Activated T-cell treated with anti-CD3 and anti-CD28 coated beads for 1 hour (primary cell): Measurements from ENCODE around the gene TNFAIP8L3.

Experiments used
- DNase-seq: peaks from one replicate; pipeline ENCODE4 v3.0.0-alpha.2; 2020; ENCODE audit warnings: low read depth

The TNFAIP8L3 gene

DNA sequence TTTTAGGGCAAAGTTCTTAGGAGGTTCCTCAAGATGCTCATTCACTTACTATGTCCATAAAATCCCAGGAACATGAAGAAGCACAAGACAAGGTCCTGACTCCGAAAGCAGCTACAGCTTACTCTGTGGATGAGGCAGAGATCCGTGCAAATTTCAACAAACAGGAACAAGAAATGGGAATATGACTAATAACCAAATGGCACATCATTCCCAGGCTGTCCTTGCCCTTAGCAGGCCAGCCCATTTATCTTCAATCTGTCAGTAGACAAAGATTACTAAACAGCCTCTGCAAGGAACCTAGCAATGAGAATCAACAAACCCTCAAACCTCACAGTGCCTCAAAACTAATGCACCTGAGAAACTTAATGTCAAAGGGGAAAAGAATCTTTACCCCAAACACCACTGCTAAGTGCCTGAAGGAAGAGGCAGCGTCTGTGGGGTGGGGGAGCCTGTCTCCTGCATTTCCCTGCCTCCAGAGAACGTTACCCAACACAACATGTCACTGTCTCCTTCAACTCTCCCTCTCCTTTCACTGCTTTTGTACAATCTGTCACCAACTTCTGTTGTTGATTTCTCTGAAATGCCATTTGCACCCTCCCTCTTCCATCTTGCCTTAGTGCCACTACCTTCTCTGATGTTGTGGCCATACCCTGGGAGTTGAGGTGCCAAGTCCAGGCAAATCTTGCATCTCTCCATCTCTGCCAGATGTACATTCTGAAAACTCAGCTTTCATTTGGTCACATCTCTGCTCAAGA lies 4.8 kb downstream of the TNFAIP8L3 start:
- no peak for DNase-seq

DNA sequence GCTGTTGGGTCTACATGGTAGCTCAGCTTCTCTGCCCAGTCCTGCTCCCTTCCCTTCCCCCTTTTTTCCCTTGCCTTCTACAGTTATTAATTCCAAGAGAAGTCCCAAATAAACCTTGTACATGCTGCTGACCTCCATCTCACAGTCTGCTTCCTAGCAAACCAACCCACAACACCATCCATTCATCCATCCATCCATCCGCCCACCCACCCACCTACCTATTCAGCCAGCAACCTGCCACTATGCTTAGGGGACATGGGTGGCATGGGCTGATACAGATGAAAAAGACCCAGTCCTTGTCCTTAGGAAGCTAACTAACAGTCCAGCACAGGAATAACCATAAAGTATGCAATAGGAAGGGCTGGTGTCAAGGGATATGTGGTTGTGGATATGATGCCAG lies 5.7 kb downstream of the TNFAIP8L3 start:
- DNase-seq = no peak

DNA sequence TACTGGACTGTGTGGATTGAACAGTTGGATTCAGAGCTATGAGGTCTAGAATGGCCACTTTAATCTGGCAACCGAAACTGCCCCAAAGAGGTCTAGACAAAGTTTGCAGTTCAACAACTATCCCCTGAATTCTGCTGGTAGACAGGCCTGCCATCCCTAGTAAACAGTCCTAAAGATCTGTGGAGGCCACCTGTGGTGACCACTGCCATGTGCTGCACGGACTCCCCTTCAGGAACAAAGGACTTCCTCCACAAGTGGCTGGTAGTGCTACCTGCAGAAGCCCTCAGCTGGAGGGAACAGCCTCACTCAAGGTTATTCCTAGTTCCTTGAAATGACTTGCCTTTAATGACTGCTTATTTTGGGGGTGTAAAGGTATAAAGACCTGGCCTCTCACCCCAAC lies 6.1 kb downstream of the TNFAIP8L3 start:
- no peak for DNase-seq

GRCh38 chr15:51087513-51087912 lies 7.2 kb downstream of the TNFAIP8L3 start:
- no peak for DNase-seq

- DNase-seq = no peak
Observed at GRCh38 chr15:51086409-51086808, 8.3 kb downstream of the TNFAIP8L3 start.

DNA sequence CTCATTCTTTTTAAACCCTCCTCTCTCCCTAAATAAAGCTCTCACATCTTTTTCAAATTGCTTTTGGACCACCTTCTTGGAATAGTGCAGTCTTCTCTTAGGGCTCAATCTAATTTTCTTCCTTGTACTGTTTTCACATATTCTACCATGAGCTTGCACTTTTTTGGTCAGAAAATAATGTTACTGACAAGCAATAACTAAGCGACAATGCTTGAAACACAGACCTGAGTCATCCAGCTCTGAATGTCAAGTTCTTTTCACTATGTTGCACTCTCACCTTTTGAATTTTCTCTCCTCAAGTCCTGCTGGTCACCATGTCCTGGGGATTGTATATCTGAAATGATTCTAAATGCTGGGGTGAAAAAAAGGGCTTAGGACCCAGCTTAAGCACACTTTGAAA lies 8.9 kb downstream of the TNFAIP8L3 start:
- DNase-seq = no peak

DNA sequence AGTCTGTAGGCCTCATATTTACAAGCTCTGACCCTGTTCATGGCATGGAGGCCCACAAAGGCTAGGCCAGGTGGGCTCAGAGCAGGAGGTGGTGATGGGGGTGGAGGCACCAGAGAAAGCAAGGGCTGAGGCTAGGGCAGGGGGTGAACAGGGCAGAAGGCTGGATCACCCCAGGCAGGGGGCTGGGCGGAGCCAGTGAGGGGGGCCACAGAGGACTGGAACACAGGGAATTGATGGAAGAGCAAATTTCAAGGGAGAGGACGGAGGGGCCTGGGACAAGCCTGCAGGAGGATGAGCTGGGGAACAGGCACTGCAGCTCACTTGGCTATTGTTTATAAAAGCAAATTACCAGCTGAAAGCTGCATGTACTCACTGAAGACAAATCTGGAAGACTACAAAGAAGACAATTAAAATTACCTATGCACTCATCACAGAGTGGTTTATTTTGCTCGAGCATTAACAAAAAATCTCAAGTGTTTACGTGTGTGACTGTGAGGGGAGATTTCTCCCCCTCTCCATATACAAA lies 11.0 kb downstream of the TNFAIP8L3 start:
- no peak for DNase-seq

- DNase-seq = no peak
Observed at GRCh38 chr15:51082246-51082645, 12.5 kb downstream of the TNFAIP8L3 start.

DNA sequence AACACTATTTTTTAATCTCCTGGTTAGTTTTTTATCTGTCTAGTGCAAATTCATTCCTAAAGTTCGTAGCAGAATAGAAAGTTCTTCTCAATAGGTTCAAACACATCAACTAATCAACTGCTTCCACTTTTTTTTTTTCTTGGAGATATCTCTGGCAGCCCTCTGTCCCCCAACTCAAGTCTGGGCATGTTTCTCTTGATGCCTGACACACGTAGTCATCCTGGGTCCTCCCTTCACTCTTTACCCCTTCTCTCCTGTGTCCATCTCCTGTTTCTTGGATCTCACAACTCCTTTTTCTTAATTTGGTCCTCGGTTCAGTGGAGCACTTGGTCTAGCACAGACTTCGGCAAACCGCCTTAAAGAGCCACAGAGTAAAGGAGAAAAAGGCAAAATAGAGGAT lies 14.4 kb downstream of the TNFAIP8L3 start:
- DNase-seq = no peak

DNA sequence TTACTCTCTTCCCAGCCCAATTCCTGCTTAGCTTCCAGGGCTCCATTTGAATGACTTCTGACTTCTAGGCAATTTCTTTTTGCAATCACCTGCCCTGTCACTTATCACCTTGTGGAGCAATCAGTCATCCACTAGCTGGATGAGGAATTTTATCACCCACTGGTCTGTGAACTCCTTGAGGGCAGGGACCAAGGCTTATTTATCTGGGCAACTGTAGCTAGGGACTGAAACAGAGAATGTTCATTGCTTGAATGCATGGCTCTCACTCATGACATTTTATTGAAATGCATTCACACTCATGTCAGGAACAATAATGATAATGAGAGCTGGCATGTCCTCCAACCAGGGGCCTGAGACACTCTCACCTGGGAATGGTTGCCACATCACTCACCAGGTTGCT lies 15.5 kb downstream of the TNFAIP8L3 start:
- no peak for DNase-seq

DNA sequence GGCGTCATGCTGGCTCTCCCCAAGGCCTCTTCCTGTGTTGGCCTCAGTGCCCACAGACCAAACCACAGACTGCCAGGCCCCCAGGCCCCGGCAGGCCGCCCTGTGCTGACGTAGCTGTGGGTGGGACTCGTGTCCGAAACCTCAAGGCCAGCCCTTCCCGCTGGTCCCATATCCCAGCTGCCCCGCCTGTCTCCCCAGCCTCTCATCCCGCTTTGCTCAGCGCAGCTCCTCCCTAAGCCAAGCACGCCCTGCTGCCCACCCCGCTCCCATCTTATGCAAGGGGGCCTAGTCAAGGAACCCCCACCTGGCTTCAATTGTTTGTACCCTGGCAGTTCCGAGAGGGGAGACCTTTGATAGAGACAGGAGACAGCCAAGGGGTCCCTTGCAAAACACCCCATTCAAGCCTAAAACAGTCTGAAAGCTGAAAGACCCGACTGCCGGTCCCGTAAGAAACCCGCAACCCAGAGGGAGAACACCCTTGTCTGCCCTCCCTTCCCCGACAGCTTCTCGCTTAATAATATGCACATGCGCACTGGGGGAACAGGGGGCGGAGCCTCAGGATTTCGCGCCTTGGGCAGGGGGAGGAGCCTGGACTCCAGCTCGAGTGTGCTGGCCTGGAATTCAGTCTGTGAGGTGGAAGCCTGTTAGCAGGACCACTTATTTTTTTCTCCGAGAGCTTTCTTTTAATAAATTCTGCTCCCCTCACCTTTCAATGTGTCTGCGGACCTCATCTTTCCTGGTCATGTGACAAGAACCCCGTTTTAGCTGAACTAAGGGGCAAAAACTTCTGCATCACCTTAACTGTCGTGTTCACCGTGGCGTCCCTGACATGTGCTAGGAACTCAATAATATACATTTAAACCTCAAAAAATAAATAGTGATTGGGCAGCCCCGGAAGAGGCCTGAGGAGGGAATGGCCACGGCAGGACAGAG lies 17.2 kb downstream of the TNFAIP8L3 start:
- DNase-seq = peak; percentile 30

GRCh38 chr15:51076524-51077220 lies 18.0 kb downstream of the TNFAIP8L3 start:
- DNase-seq = no peak

GRCh38 chr15:51075826-51076523 lies 18.7 kb downstream of the TNFAIP8L3 start:
- no peak for DNase-seq

DNA sequence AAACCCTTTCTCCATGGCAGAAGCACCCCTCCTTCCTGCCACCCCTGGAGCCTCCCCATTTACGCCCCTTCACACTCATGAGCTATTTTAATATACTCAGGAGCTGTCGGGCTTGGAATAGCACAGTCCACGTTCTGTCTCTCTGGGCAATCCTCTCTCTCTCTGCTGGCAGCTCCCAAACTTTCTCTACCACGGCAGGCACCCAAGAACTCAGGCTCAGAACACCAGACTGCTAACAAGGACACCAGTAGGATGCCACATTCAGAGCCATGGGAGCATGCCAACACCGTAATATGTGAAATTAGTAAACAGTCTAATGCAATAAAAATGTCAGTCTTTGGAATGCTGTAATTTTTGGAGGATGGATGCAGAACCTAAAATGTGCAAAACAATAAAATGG lies 19.3 kb downstream of the TNFAIP8L3 start:
- no peak for DNase-seq

DNA sequence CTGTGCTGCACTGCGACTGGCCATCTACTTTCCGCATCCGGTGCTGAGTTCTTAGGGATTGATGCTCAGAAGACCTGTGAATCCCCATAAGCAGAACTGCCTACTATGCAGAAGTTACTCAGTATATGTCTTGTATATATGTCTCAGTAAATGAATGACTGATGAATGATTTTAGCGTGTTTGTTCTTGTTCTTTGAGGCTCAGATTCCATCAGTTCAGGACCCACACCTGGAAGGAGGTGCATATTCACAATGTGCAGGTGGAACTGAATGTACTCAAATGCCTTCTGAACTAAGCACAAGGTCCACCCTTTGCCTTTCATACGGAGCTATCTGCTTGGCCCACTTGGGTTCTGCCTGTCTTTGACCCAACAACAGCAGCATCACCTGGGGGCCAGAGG lies 19.8 kb downstream of the TNFAIP8L3 start:
- DNase-seq = no peak

- no peak for DNase-seq
Observed at GRCh38 chr15:51071578-51071977, 23.1 kb downstream of the TNFAIP8L3 start.

- DNase-seq = no peak
Observed at GRCh38 chr15:51069983-51070382, 24.7 kb downstream of the TNFAIP8L3 start.

DNA sequence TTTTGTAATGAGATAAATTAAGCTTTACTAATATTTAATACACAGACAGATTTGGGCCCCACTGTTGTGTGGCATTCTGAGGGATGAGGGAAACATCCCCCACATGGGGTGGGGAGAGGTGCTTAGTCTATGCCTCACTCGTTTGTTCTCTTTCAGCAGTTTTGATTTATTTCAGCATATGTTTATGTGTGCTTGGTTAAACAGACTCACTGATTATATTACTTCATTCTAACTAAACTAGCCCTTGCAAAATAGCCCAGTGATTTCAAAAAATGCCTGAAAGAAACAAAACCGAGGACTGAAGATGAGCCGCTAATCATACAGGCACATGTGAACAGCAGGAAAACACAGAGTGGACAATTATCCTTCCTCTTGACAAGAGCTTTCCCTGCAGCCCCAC lies 27.2 kb downstream of the TNFAIP8L3 start:
- no peak for DNase-seq

DNA sequence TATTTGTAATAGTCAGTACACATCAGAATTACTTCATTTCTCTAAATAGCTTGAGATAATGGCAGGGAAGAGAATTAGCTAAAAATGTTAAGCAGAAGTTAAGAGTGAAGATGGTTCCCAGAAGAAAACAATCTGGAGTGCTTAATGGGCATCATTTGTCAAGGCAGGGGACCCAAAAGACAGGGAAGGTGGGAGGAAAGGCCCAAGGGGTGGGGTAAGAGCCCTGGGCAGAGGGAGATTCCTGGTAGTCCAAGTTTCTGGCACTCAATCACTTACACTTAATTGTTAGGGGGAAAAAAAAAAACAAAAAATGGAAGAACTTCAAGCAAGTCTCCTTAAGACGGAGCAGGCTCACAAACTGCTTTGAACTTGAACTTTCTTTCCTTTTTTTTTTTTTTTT lies 28.9 kb downstream of the TNFAIP8L3 start:
- no peak for DNase-seq

DNA sequence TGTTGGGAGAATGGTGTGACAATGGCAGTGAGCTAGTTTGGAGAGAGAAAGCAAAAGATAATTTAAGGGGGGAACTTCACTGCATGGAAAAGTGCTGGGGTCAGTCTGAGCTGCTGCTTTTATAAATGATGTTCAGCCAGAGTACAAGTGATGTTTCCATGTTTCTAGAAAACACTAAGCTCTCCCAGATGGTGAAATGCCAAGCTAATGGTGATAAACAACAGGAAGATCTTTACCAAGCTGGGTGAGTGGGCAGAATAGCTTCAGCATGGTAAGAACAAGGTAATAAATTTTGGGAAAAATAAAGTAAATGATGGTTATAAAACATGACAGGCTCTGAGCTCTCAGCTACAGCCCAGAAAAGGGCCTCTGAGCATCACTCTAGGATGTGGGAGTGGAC lies 29.4 kb downstream of the TNFAIP8L3 start:
- no peak for DNase-seq

- no peak for DNase-seq
Observed at GRCh38 chr15:51062736-51063135, 32.0 kb downstream of the TNFAIP8L3 start.
